K562 treated with DMSO at 1 percent for 24 hours (cell line): Measurements from ENCODE around the gene PGM2. TPM values are rescaled to one million over a fixed set of nuclear protein-coding genes. Genes with fewer than 3 reads are reported as not detected.

ENCODE experiments used
- total RNA-seq: library from RNA; unstranded; fragments of 300-600 nt; gene quantifications from 2 replicates; pipeline ENCODE4 v1.2.3, GENCODE V29; 2022; ENCODE audit warnings: low read depth; ENCODE audit not compliant: insufficient read depth

The PGM2 gene
- total RNA-seq: 13.6 and 16.5 TPM in 2 replicates

DNA sequence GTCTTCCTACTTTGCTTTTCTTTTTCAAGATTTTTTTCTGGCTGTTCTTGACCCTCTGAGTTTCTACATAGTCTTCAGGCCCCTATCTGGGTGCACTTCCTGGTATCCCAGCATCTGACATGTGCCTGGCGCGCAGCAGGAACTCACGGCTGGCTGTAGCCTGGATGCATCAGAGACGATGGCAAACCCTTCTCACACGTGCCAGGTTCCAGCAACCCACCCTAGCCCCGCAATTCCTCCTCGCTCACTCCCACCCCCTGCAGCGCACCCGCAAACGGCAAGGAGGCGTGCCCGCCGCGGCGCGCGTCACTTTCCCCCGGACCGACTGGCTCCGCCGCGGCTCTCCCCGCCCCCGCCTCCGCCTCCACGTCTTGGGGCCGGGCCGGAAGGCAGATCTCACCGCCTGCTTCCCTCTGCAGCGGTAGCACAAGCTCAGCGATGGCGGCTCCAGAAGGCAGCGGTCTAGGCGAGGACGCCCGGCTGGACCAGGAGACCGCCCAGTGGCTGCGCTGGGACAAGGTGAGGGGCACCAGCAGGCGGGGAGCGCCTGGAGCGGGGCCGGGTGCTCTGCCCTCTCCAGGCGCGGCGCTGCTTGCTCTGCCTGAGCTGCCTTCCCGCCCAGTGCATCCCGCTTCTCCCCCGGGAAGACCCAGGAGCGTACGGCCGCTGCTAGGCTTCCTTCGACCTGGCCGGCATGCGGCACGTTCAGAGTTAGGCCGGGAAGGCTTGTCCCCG, at the start of gene PGM2:
PGM2 (plus strand) TSS at position 392 of the 735 bp plus-strand sequence; CDS start at position 439, 47 bp downstream.

DNA sequence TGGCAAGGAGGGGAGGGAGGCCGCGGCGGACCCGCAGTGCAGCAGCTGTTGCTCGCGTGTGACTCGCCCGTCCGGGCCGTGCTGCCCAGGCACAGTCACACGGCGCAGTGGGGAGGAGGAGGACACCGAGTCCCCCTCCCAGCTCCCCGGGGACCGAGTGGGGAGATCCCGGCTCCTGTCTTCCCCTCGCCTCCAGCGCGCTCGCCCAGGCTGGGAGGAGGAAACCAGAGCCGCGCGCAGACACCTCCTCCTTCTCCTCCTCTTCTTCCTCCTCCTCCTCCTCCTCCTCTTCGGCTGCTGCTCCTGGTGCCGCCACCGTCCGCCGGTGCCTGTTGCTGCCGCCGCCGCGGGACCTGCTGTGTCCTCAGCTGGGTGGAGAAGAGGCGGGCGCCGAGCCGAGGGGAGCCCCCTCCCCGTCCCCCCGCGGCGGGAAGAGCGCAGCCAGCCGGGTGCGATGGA, 64.3 kb downstream of the PGM2 start, which contains the start of gene TBC1D1:
TBC1D1 (plus strand) TSS at position 284 of the 459 bp plus-strand sequence. CDS start 11,012 bp downstream, outside the sequence.

Other genes starting within 250 kb of the PGM2 start
- gene RELL1, start 140.3 kb upstream of the PGM2 start, total RNA-seq: 1.6 and 2.4 TPM in 2 replicates
- gene TBC1D1, start 64.4 kb downstream of the PGM2 start, total RNA-seq: 6.6 and 11.0 TPM in 2 replicates
- not detected in 2 replicates for gene PTTG2, start 133.7 kb downstream of the PGM2 start, total RNA-seq